Stimulated activated CD8-positive, alpha-beta memory T cell treated with anti-CD3 and anti-CD28 coated beads, Interleukin-7, amount 100 ng/mL, for 4 hours (primary cell): ENCODE results near the gene KLF12.

Source experiments
- DNase-seq, 2 donors: peaks; one replicate each; pipeline ENCODE4 v3.0.0-alpha.2; 2020; ENCODE audit warnings: low read depth in 2 of 2

KLF12 gene

DNA sequence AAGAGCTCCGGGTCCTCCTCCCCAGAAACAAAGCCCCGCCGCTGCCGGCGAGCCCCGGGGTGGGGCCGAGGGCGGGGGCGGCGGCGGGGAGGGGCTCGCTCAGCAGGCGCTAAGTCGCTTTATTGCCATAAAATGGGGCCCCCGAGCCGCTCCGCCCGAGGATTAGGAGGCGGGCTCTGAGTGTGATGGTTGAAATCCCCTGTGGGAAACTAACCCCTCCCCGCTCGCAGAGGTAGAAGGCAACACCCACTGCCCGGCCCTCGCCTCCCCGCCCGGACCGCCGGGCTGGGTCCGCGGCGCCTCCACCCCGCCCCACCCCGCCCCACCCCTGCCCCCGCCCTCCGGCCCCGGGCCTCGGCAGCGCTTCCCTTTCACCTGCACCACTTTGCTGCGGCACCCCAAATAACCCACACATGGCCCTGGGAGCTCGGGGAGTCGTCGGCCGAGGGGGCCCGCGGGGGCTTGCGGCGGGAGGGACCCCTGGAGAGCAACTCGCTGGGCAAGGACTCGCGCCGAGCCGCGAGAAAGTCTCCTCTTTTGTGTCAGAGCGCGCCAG, at the start of gene KLF12:
Gene KLF12, minus strand, starts transcription at position 184 of the 556 bp plus-strand sequence.
- DNase-seq: peak; percentile 92

DNA sequence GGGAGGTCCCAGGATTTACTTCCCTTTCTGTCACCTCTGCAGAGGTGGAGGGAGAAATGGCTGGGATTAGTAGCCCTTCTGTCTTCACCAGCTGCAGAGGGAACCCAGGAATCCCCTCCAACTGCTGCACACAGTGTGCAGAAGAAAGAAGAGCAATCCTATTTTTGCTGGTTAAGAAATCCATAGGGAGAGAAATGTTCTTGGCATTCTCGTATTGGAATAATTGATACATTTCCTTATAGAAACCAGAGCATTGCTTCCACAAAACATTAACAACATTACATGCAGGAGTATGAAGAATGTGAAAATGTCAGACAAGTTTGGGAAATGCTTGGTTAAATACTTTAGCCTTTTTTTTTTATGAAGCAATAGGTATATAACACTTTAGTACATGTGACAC, 48.3 kb upstream of the KLF12 start:
- DNase-seq: no peak

- DNase-seq: peak in 1 of 2 donors; percentile 5
Observed at GRCh38 chr13:74174810-74175209, 40.6 kb upstream of the KLF12 start.

DNA sequence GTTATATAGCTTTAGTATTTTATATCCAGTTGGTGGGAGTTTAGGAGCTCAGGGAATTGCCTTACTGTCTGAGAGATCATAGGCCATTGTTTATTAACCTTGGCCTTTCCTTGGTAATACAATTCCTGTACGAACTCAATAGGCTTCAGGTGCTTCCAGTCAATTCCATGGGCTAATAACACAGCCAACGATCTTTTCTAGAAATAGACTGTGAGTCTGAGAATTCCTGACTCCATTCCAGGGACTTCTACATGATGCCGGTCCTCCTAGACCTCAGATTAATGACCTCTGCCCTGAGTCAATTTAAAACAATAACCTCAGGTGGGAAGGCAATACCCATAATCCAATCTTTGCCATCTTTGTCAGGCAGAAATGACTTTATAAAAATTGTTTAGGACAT, 39.6 kb upstream of the KLF12 start:
- DNase-seq: no peak

DNA sequence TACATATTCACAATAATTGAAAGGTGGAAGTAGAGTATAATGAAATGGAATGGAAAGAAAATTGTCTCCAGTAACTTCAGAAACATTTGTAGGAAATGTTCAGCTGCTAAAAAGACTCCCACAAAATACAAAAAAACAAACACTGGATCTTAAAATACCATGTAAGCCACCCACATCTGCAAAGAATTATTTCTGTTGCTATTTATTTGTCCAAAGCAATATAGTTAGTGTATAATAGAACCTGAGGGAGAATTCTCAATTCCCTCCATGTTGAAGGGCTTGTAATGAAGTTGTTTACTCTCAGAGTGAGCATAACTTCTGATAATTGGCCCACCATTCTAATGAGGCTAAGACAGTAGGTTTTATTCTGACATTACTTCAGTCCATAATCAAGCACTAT, 37.4 kb upstream of the KLF12 start:
- no peak for DNase-seq

DNA sequence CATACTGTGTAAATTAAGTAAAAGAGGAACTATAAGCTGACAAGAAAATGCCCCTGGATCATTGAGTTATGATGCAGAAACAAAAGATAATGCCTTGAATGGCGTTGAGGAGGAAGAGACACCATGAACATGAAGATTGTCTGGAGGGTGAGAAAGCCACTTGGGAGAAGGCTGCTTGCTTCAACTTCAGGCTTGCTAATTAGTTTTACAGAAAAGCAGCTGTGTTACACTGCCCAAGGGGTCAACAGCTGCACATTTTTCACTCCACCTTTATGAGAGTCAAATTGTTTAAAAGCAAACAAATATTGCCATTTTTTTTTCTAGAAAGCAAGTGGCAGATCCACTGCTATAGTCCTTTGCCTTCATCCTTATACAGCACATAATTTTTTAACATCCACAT, 35.5 kb upstream of the KLF12 start:
- no peak for DNase-seq

GRCh38 chr13:74168263-74168675, 34.1 kb upstream of the KLF12 start:
- DNase-seq: no peak

DNA sequence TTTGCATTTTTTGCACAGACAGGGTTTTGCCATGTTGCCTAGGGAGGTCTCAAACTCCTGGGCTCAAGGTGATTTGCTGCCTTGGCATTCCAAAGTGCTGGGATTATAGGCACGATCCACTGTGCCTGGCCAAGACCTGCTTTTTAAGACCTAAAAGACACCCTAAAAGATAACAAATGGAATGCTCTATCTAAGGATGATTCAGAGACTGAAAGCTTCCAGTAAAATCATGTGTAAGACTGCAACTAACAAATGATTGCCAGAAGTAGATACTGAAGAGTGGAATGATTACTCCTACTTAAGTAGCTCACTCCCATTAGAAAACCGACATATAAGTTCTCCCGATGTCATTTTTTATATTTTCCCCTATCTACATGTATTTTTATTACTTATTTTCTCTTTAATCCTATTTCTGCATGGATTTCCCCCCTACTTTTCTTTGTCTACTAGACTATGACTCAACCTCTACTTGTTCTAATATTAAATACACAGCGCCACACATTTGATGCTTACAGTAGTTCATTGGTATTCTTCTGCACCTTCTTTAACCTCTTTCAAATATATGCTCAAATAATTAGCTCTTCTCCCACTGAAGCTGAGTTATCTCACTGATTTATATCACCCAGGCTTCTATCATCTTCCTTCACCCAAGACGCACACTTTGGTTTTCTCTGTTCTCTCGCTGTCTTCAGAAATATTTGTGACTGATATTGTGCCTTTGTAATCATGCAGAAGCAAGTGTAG, 32.2 kb upstream of the KLF12 start:
- DNase-seq: no peak

DNA sequence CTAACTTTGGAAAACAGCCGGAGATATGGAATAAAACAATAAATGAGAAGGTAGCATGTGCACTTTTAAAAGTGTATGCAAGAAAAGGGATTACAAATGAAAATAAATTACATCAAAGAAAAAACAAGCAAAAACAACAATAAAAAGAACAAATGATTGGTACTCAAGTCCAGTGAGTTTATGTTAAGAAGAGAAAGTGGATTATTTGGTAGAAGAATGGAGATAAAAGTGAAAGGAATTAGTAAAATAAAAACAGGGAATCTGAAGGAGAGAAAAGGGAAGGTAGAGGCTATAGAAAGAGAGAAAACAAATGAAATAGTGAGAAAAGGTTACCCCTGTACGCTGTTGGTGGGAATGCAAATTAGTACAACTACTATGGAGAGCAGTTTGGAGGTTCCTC, 28.6 kb upstream of the KLF12 start:
- no peak for DNase-seq

GRCh38 chr13:74162135-74162534, 27.9 kb upstream of the KLF12 start:
- no peak for DNase-seq

DNA sequence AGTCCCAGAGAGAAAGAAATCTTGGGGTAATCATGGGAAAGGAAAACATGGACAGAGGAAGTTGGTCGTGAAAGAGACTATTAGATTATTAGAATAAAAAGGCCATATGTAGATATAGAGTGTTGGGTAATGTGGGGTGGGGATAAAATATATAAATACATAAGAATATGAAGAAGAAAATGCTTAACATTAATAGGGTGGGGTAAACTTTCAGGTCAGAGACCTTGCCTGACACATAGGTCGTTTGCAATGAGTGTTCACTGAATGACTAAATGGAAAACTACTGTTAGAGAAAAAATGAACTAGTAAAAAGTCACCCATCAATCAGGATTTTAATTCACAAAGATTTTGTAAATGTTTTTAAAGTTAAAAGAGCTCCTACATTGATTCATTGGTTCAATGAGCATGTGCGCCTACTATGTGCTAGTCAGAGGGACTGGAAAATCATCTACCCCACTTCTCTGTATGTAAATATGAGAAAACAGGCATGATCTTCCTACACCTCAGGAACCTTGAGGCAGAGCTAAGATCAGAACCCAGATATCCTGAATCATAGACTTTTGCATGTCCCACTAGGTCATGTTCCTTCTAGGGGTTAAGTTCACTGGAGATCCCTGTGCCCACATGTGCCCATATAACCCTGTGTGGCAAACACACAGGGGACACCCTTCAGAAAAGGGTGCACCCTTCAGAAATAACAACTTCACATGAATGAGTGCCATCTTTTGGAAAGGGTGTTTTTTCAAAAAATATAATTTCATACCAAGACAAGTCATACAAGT, 24.6 kb upstream of the KLF12 start:
- no peak for DNase-seq

- DNase-seq: no peak
Observed at GRCh38 chr13:74158028-74158427, 23.8 kb upstream of the KLF12 start.

GRCh38 chr13:74154981-74155380, 20.8 kb upstream of the KLF12 start:
- DNase-seq: no peak

- DNase-seq: no peak
Observed at GRCh38 chr13:74153316-74153715, 19.1 kb upstream of the KLF12 start.

- no peak for DNase-seq
Observed at GRCh38 chr13:74151859-74152258, 17.7 kb upstream of the KLF12 start.

- no peak for DNase-seq
Observed at GRCh38 chr13:74148352-74148751, 14.1 kb upstream of the KLF12 start.

DNA sequence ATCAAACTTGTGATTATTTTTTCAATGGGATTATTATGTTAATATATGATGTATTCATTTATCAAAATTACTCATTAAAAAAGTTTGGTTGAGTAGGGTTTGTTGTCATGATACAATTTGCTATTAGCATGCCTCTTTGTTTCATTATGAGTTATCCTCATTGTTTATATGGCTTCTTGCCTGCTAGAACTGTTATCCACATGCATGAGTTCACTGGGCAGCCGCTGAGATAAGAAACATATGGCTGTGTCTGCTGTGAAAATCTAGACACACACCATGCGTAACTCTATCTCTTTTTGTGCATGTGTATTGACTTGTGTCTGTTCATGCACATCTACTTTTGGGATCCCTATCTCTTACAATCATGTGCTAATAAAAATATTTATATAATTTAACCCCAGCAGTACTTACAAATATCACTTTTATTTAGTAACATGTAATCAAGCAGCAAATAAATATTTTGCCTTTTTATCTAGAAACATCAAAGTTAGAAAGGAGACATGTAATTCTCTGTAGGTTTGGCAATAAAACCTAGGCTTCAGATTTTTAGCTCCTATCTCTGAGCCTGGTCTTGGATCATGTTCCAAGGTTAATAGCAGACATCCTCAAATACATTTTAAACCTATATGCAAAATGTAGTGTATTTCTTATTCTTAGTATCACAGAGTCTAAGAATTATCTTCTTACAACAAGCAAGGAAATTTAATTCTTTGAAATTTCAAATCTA, 11.2 kb upstream of the KLF12 start:
- DNase-seq: no peak

GRCh38 chr13:74144269-74144668, 10.1 kb upstream of the KLF12 start:
- DNase-seq: no peak

DNA sequence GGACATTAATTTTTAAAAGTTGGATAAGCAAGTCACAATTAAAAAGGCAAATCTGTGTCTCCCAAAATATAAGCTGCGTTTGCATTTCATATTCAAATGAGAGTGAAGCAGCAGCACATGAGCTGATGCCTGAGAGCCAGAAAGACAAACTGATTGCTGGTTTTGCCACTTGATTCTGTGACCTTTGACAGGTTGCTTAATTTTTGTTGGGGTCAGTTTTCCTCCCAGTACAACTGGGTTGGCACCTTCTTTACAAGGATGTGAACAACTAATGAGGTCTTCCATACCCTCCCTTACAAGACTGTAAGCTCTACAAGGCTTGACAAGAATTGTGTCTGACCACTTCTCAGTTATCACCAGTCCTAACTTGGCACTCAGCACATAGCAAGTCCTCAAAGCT, 8.1 kb upstream of the KLF12 start:
- no peak for DNase-seq

DNA sequence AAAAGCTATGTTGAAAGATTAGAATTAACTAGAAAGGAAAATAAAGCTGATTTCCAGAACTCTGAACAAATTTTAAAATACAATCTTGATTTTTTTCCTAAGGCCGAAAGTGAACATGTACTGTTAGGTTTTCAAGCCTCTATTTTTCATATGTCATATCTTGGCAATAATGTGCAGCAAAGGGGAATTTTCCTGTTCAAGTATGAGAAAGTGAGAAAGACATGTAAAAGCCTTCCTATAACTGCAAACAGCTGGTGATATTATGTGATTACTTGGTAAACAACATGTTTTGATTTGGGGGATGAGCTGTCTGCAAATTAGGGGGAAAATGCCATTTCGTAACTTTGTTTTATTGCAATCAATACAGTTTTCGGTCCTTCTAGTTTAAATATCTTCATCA, 4.0 kb upstream of the KLF12 start:
- no peak for DNase-seq

DNA sequence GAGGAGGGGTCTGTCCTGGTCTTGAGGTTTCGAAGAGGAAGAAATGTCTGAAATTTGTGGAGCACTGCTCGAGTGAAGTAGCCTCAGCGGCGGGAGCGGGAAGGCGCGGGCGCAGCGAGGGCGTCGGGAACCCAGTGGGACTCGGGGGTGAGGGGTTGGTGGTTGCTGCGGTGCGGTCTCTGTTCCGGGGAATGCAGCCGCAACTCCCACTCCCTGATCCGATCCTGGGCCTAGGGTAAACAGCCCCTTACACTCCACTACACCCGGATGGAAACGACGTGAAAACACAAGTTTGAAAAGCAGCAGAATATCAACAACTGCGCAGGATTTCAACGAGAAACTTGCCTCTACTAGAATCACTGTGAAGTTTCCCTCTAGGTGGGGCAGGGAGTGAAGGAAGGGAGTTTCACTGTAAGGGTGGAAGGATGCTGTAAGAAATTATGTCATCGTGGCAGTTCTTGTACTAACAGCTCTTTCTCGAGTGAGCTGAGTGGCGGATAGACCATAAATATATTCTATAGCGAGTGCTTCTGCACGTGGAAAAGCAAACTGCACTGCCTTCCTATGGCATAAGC, 2.0 kb upstream of the KLF12 start:
- peak in 1 of 2 donors; percentile 37 for DNase-seq
